ENCODE measurements around the gene PUS1. TPM values are rescaled to one million over a fixed set of nuclear protein-coding genes. Genes with fewer than 3 reads are reported as not detected.

The PUS1 gene
- total and polyA plus RNA-seq, 7 donors: 11.7 to 46.8 (median 20.1) TPM

DNA sequence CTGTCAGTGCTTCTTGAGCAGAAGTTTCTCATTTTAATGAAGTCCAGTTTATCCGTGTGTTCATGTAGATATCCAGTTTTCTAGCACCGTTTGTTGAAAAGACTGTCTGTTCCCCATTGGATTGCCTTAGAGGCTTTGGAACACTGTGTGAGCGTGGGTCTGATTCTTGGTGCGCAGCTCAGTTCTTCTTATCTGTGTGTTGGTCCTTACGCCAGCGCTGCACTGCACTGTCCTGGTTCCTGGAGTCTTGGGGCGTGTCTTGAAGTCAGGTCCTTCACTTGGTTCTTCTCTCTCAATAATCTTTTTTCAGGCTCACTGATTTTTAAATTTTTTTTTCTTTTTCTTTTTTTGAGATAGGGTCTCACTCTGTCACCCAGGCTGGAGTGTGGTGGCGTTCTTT, 46.2 kb downstream of the PUS1 start:
- DNase-seq (no peak), ATAC-seq (no peak)
- Histone ChIP-seq H3K27ac (no peak overlapping the region), H3K4me1 (peaks cover 15% of the 10 kb centered on the region), H3K9me3 (no peaks in the 10 kb centered on the region), H3K4me3 (no peak overlapping the region), H3K36me3 (ENCODE audit: insufficient read depth in 1 of 2, low read depth in 1 of 2) (peaks cover 3 to 12% of the 10 kb centered on the region in 2 donors), H3K27me3 (ENCODE audit: insufficient read depth in 3 of 3, low read length in 2 of 3) (no peaks in the 10 kb centered on the region)
- intact Hi-C loops (cut with DNase I): no loop called here
- TF ChIP-seq, protein P1, sequence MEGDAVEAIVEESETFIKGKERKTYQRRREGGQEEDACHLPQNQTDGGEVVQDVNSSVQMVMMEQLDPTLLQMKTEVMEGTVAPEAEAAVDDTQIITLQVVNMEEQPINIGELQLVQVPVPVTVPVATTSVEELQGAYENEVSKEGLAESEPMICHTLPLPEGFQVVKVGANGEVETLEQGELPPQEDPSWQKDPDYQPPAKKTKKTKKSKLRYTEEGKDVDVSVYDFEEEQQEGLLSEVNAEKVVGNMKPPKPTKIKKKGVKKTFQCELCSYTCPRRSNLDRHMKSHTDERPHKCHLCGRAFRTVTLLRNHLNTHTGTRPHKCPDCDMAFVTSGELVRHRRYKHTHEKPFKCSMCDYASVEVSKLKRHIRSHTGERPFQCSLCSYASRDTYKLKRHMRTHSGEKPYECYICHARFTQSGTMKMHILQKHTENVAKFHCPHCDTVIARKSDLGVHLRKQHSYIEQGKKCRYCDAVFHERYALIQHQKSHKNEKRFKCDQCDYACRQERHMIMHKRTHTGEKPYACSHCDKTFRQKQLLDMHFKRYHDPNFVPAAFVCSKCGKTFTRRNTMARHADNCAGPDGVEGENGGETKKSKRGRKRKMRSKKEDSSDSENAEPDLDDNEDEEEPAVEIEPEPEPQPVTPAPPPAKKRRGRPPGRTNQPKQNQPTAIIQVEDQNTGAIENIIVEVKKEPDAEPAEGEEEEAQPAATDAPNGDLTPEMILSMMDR (IDR thresholded peaks at IDR 0.05): no peak
- WGBS, 3 donors: 88 to 92% (median 91%) methylated on average over 8 of the region's 8 CpGs

DNA sequence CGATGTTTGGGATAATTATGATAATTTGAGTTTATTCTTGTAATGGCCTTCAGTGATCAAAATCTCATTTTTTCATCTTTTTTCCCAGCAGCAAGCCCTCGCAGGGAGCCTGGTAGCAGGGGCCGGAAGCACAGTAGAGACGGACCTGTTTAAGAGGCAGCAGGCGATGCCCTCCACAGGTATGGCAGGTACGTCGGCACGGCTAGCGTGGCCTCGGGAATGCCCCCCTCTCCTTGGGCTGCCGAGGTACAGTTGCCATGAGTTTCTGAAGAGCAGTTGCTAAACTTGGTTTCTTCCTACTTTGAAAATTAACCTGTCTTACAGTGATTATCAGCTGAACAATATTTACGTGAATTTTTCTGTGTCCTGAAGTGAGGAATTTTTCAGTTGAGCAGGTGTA, 50.5 kb downstream of the PUS1 start:
- intact Hi-C loops (cut with DNase I): no loop called here
- 90 to 94% (median 92%) methylated on average over 12 of the region's 12 CpGs for WGBS, 3 donors
- Histone ChIP-seq H3K36me3 (ENCODE audit: insufficient read depth in 1 of 2, low read depth in 1 of 2) (peaks cover 3 to 55% of the 10 kb centered on the region in 2 donors), H3K9me3 (no peaks in the 10 kb centered on the region), H3K4me3 (no peak overlapping the region), H3K27me3 (ENCODE audit: insufficient read depth in 3 of 3, low read length in 2 of 3) (no peaks in the 10 kb centered on the region), H3K27ac (no peak overlapping the region), H3K4me1 (no peaks in the 10 kb centered on the region)
- ATAC-seq: no peak
- DNase-seq: no peak
- TF ChIP-seq, protein P1 (IDR thresholded peaks at IDR 0.05): no peak

DNA sequence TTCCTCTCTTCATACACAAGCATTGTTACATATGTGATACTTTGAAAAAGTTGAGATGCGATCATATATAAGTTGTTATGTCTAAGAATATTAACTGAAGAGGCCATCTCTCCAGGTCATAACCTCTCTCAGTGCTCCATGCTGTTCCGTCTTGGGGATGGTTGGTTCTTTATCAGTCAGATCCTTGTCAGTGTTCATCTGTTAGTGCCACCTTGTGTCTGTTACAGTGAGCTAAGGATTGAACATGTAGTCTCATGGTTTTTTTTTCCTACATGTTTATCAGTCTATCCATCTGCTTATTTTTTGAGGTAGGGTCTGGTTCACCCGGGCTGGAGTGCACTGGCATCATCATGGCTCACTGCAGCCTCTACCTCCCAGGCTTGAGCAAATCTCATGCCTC, 51.2 kb downstream of the PUS1 start:
- DNase-seq (no peak), ATAC-seq (no peak)
- Histone ChIP-seq H3K27me3 (ENCODE audit: insufficient read depth in 3 of 3, low read length in 2 of 3) (no peaks in the 10 kb centered on the region), H3K4me3 (no peak overlapping the region), H3K4me1 (no peaks in the 10 kb centered on the region), H3K36me3 (ENCODE audit: insufficient read depth in 1 of 2, low read depth in 1 of 2) (peaks cover 3 to 61% of the 10 kb centered on the region in 2 donors), H3K9me3 (no peaks in the 10 kb centered on the region), H3K27ac (no peak overlapping the region)
- TF ChIP-seq, protein P1 (IDR thresholded peaks at IDR 0.05): no peak
- 74 to 81% (median 79%) methylated on average over 3 of the region's 3 CpGs for WGBS, 3 donors
- intact Hi-C loops (cut with DNase I): no loop called here

DNA sequence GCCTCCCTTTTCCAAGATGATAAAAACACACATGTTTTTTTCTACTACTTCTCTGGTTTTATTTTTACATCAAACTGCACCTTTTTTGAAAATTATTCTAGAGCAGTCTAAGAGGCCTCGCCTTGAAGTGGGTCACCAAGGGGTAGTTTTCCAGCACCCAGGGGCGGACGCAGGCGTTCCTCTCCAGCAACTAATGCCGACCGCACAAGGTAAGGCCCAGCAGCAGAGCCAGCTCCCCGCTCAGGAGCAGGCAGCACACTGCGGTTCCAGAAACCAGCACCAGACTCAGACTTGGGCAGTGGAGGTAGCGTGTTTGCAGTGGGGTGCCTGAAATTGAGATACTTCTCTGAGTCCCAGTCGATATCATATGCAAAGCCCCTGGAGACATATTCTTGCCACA, 52.3 kb downstream of the PUS1 start:
- DNase-seq (no peak), ATAC-seq (no peak)
- no peak overlapping the region for H3K27ac ChIP-seq
- H3K4me1 ChIP-seq: no peaks in the 10 kb centered on the region
- peaks cover 3 to 72% of the 10 kb centered on the region in 2 donors for H3K36me3 ChIP-seq (ENCODE audit: insufficient read depth in 1 of 2, low read depth in 1 of 2)
- WGBS, 3 donors: 95% methylated on average over 10 of the region's 10 CpGs
- TF ChIP-seq, protein P1 (IDR thresholded peaks at IDR 0.05): no peak
- H3K27me3 ChIP-seq (ENCODE audit: insufficient read depth in 3 of 3, low read length in 2 of 3): no peaks in the 10 kb centered on the region
- no peaks in the 10 kb centered on the region for H3K9me3 ChIP-seq
- H3K4me3 ChIP-seq: no peak overlapping the region
- intact Hi-C loops (cut with DNase I): no loop called here

DNA sequence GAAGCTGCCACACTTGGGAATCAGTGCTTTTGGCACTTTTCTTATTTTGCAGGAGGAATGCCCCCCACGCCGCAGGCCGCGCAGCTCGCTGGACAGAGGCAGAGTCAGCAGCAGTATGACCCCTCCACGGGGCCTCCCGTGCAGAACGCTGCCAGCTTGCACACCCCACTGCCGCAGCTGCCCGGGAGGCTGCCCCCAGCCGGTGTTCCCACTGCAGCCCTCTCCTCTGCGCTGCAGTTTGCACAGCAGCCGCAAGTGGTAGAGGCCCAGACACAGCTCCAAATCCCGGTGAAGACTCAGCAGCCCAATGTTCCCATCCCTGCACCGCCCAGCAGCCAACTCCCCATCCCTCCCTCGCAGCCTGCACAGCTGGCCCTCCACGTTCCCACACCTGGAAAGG, 53.0 kb downstream of the PUS1 start:
- peaks cover 3 to 79% of the 10 kb centered on the region in 2 donors for H3K36me3 ChIP-seq (ENCODE audit: insufficient read depth in 1 of 2, low read depth in 1 of 2)
- TF ChIP-seq, protein P1 (IDR thresholded peaks at IDR 0.05): no peak
- no peaks in the 10 kb centered on the region for H3K27me3 ChIP-seq (ENCODE audit: insufficient read depth in 3 of 3, low read length in 2 of 3)
- intact Hi-C loops (cut with DNase I): no loop called here
- H3K4me3 ChIP-seq: no peak overlapping the region
- H3K27ac ChIP-seq: no peak overlapping the region
- DNase-seq (no peak), ATAC-seq (no peak)
- 92 to 96% (median 94%) methylated on average over 17 of the region's 17 CpGs for WGBS, 3 donors
- no peaks in the 10 kb centered on the region for H3K4me1 ChIP-seq
- H3K9me3 ChIP-seq: no peaks in the 10 kb centered on the region
